Measurements from ENCODE around the gene ACOXL.
"Not testable (repeated sequence)": the region's sequence is repeated elsewhere in the genome, so short reads cannot be mapped to it uniquely, and the experiment has no call there.

The ACOXL gene

GRCh38 chr2:110852541-110853263 is 120.3 kb downstream of the ACOXL start:
- TF ChIP-seq CTCF (IDR thresholded peaks at IDR 0.05; ENCODE audit: extremely low read depth, missing control alignments) = no peak
- no peak for DNase-seq (ENCODE audit: low spot score)

- DNase-seq (ENCODE audit: low spot score) = peak; percentile 36
- peak; percentile 67 for TF ChIP-seq CTCF (IDR thresholded peaks at IDR 0.05; ENCODE audit: extremely low read depth, missing control alignments)
Measured at GRCh38 chr2:110853516-110853915, 121.1 kb downstream of the ACOXL start.

- TF ChIP-seq CTCF (IDR thresholded peaks at IDR 0.05; ENCODE audit: extremely low read depth, missing control alignments) = no peak
- DNase-seq (ENCODE audit: low spot score) = no peak
Measured at GRCh38 chr2:110853948-110854347, 121.6 kb downstream of the ACOXL start.

GRCh38 chr2:110854355-110855081 is 122.1 kb downstream of the ACOXL start:
- peak; percentile 16 for TF ChIP-seq CTCF (IDR thresholded peaks at IDR 0.05; ENCODE audit: extremely low read depth, missing control alignments)
- DNase-seq (ENCODE audit: low spot score) = no peak

GRCh38 chr2:110855841-110856240 is 123.5 kb downstream of the ACOXL start:
- DNase-seq (ENCODE audit: low spot score) = not testable (repeated sequence)

GRCh38 chr2:110858135-110858725 is 125.9 kb downstream of the ACOXL start:
- peak; percentile 72 for DNase-seq (ENCODE audit: low spot score)
- TF ChIP-seq CTCF (IDR thresholded peaks at IDR 0.05; ENCODE audit: extremely low read depth, missing control alignments) = no peak

- no peak for TF ChIP-seq CTCF (IDR thresholded peaks at IDR 0.05; ENCODE audit: extremely low read depth, missing control alignments)
- DNase-seq (ENCODE audit: low spot score) = no peak
Measured at GRCh38 chr2:110858993-110859701, 126.8 kb downstream of the ACOXL start.
